C4-2B (cell line): ENCODE measurements around the gene SHQ1.

ENCODE experiments used
- ZFX ChIP-seq: fragments of 450-650 bp; IDR thresholded peaks from 2 replicates; pipeline ENCODE4 v1.6.1; 2017
- TF ChIP-seq, protein P1 (sequence below): fragments of 450-650 bp; conservative IDR thresholded peaks from 2 replicates; pipeline ENCODE4 v1.5.1; 2017; ENCODE audit warnings: mild to moderate bottlenecking

DNA sequence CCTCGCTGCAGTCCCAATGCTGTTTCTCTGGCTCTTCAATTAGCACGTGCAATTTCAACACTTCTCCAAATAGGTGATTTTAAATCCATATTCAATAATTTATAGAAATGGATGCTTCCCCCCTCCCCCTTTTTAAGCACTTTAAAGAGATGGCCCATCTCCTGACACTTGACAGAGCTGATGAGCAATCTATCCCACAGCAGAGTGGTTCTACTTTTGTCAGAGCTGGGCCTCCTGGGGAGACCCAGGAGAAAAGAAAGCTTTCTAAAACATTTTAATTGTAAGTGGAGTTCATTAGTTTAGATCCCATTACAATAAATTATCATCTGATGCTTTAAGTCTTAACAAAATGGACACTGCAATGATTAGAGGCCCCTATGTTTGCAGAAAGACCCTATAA lies 127.7 kb downstream of the SHQ1 start:
- TF ChIP-seq, protein P1, sequence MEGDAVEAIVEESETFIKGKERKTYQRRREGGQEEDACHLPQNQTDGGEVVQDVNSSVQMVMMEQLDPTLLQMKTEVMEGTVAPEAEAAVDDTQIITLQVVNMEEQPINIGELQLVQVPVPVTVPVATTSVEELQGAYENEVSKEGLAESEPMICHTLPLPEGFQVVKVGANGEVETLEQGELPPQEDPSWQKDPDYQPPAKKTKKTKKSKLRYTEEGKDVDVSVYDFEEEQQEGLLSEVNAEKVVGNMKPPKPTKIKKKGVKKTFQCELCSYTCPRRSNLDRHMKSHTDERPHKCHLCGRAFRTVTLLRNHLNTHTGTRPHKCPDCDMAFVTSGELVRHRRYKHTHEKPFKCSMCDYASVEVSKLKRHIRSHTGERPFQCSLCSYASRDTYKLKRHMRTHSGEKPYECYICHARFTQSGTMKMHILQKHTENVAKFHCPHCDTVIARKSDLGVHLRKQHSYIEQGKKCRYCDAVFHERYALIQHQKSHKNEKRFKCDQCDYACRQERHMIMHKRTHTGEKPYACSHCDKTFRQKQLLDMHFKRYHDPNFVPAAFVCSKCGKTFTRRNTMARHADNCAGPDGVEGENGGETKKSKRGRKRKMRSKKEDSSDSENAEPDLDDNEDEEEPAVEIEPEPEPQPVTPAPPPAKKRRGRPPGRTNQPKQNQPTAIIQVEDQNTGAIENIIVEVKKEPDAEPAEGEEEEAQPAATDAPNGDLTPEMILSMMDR = no peak
- TF ChIP-seq ZFX = no peak
